GM12878 (cell line): ENCODE results near the gene LENG9. TPM values are rescaled to one million over a fixed set of nuclear protein-coding genes. Genes with fewer than 3 reads are reported as not detected.
A peak's percentile ranks its signal among the peaks of the same experiment; 100 is the strongest.

ENCODE experiments used
- CBFB ChIP-seq: IDR thresholded peaks from 2 replicates; pipeline ENCODE4 v1.6.1; 2016; ENCODE audit warnings: antibody characterized with exemption, low read depth
- CREM ChIP-seq: IDR thresholded peaks from 2 replicates; pipeline ENCODE4 v1.6.1; 2014; ENCODE audit warnings: antibody characterized with exemption, low read depth
- ESRRA ChIP-seq: IDR thresholded peaks from 2 replicates; pipeline ENCODE4 v1.6.1; 2012; ENCODE audit warnings: mild to moderate bottlenecking, low read length, improper control_type of control experiment
- EZH2 ChIP-seq: IDR thresholded peaks from 2 replicates; pipeline ENCODE4 v1.6.1; 2012; ENCODE audit warnings: low read depth, mild to moderate bottlenecking, control low read depth, inconsistent platforms, low read length, borderline replicate concordance; ENCODE audit not compliant: control insufficient read depth
- GATAD2B ChIP-seq: fragments of 450-650 bp; conservative IDR thresholded peaks from 2 replicates; pipeline ENCODE4 v1.6.1; 2017; ENCODE audit warnings: low read depth, mild to moderate bottlenecking, moderate library complexity
- HDAC6 ChIP-seq: fragments of 200-600 bp; sonication (generic); IDR thresholded peaks from one replicate; pipeline ENCODE4 v1.8.0; 2017; ENCODE audit warnings: antibody characterized with exemption; ENCODE audit not compliant: unreplicated experiment
- HDGF ChIP-seq: fragments of 450-650 bp; IDR thresholded peaks from 2 replicates; pipeline ENCODE4 v1.6.1; 2016; ENCODE audit warnings: antibody characterized with exemption
- MTA3 ChIP-seq: IDR thresholded peaks from 2 replicates; pipeline ENCODE4 v1.6.1; 2012; ENCODE audit warnings: low read length, inconsistent platforms, borderline replicate concordance
- NBN ChIP-seq: fragments of 450-650 bp; IDR thresholded peaks from 2 replicates; pipeline ENCODE4 v1.6.1; 2016
- NFYB ChIP-seq: IDR thresholded peaks from 2 replicates; pipeline ENCODE4 v1.6.1; 2011; ENCODE audit warnings: low read depth, mild to moderate bottlenecking, low read length, improper control_type of control experiment, moderate library complexity; ENCODE audit not compliant: insufficient read depth
- PAX8 ChIP-seq: fragments of 450-650 bp; IDR thresholded peaks from 2 replicates; pipeline ENCODE4 v1.6.1; 2017; ENCODE audit warnings: mild to moderate bottlenecking, moderate library complexity
- RB1 ChIP-seq: fragments of 450-650 bp; formaldehyde crosslinking; IDR thresholded peaks from 2 replicates; pipeline ENCODE4 v1.6.1; 2017; ENCODE audit warnings: mild to moderate bottlenecking, borderline replicate concordance
- SMAD5 ChIP-seq: IDR thresholded peaks from 2 replicates; pipeline ENCODE4 v1.6.1; 2016; ENCODE audit warnings: antibody characterized with exemption, low read depth
- SPI1 ChIP-seq: IDR thresholded peaks from 2 replicates; pipeline ENCODE4 v1.6.1; 2011; ENCODE audit warnings: low read depth, mild to moderate bottlenecking, low read length, moderate library complexity, borderline replicate concordance; ENCODE audit not compliant: insufficient read depth
- SUZ12 ChIP-seq: fragments of 200-600 bp; sonication (generic); IDR thresholded peaks from one replicate; pipeline ENCODE4 v1.6.1; 2018; ENCODE audit warnings: antibody characterized with exemption, mild to moderate bottlenecking; ENCODE audit not compliant: unreplicated experiment
- TAF1 ChIP-seq: IDR thresholded peaks from 2 replicates; pipeline ENCODE4 v1.6.1; 2011; ENCODE audit warnings: mild to moderate bottlenecking, low read depth, low read length, borderline replicate concordance
- ZNF24 ChIP-seq: fragments of 450-650 bp; IDR thresholded peaks from 2 replicates; pipeline ENCODE4 v1.6.1; 2017; ENCODE audit warnings: antibody characterized with exemption, mild to moderate bottlenecking
- polyA plus RNA-seq, 11 experiments: library from polyadenylated mRNA; depleted of rRNA in 4 of 11; unstranded in 6 of 11; stranded (reverse) in 5 of 11; fragments of >200 nt; fragmentation: Nextera tagmentation in 4 of 11; fragmentation: Illumina TruSeq in 1 of 11; extraction: Ambion mirVana in 4 of 11; extraction: Trizol in 1 of 11; gene quantifications; 1 replicate in 1 of 11; 2 replicates in 10 of 11; pipeline versions ENCODE4 v1.2.1 to v1.2.3, GENCODE V29; 2011 to 2016; ENCODE audit warnings: inconsistent platforms in 2 of 11, missing spikeins in 2 of 11, low read depth in 1 of 11
- total RNA-seq, 4 experiments: library from RNA; depleted of rRNA in 3 of 4; stranded (reverse); fragments of >200 nt in 3 of 4; fragmentation: Illumina TruSeq in 1 of 4; extraction: Trizol in 1 of 4; gene quantifications; 2 replicates each; pipeline versions ENCODE4 v1.2.1 to v1.2.3, GENCODE V29; 2013 to 2021
- TF ChIP-seq, protein P1 (sequence below): fragments of 450-650 bp; IDR thresholded peaks from 2 replicates; pipeline ENCODE4 v1.6.1; 2018; ENCODE audit warnings: mild to moderate bottlenecking, low read depth, moderate library complexity; ENCODE audit not compliant: partially characterized antibody
- TF ChIP-seq, protein P2 (sequence below): fragments of 450-650 bp; IDR thresholded peaks from 2 replicates; pipeline ENCODE4 v1.6.1; 2017; ENCODE audit warnings: antibody characterized with exemption, mild to moderate bottlenecking, moderate library complexity
- TF ChIP-seq, protein P3 (sequence below), 3 experiments: IDR thresholded peaks in 2 of 3; conservative IDR thresholded peaks in 1 of 3; 2 replicates each; pipeline ENCODE4 v1.5.1; 2011; ENCODE audit warnings: low read depth in 3 of 3, low read length in 3 of 3, mild to moderate bottlenecking in 3 of 3, control low read depth in 2 of 3, moderate library complexity in 2 of 3, inconsistent platforms in 1 of 3, mixed read lengths in 1 of 3; ENCODE audit not compliant: control insufficient read depth in 2 of 3, insufficient read depth in 1 of 3; ENCODE audit errors: extremely low read depth in 1 of 3

The LENG9 gene
- total and polyA plus RNA-seq, 10 of the 15 experiments (the other 5 are each of a cell fraction or from before 2014, with no cell fraction given), result 0.09 to 2.9 (median 0.76) TPM; not detected in 1

DNA sequence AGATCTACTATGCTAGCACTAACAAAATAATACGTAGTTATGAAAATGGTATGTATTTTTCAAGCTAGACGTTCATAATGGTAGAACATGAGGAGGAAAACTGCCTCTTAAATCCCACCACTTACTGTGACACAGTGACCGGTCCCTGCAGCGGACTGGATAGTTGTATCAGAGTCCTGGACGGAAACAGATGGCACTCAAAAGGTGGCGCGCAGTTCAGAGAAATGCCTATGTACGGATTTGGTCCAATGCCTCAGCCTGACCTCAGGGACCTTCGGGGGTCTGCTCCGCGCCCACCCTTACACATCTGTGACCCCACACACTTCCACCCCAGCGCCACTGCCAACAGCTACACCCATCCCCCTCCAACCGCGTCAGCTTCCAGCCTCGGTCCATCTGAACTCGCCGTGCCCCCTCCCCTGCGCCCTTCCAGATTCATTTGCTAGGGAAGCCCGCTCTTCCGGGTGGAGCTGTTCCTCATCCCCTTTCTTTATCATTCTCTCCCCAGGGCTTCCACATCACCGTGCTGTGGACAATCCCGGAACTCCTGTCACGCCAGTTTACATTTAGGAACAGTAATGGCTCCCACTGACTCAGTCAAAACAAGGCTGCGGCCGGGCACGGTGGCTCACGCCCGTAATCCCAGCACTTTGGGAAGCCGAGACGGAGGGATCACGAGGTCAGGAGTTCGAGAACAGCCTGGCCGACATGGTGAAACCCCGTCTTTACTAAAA lies 15.4 kb downstream of the LENG9 start (continued):
- TF ChIP-seq NBN (no peak), PAX8 (no peak), MTA3 (no peak), GATAD2B (peak; percentile 22; the same call in 1 of the 2 replicates), HDAC6 (no peak), HDGF (no peak), RB1 (no peak), CBFB (no peak), SUZ12 (no peak), CREM (no peak), TAF1 (peak; percentile 31; the same call in 1 of the 2 replicates), SPI1 (no peak), SMAD5 (no peak), EZH2 (no peak), ZNF24 (no peak), NFYB (no peak), ESRRA (0 out of 2 replicates have a peak, but pooled peaks have one; percentile 5)
- TF ChIP-seq, protein P1, sequence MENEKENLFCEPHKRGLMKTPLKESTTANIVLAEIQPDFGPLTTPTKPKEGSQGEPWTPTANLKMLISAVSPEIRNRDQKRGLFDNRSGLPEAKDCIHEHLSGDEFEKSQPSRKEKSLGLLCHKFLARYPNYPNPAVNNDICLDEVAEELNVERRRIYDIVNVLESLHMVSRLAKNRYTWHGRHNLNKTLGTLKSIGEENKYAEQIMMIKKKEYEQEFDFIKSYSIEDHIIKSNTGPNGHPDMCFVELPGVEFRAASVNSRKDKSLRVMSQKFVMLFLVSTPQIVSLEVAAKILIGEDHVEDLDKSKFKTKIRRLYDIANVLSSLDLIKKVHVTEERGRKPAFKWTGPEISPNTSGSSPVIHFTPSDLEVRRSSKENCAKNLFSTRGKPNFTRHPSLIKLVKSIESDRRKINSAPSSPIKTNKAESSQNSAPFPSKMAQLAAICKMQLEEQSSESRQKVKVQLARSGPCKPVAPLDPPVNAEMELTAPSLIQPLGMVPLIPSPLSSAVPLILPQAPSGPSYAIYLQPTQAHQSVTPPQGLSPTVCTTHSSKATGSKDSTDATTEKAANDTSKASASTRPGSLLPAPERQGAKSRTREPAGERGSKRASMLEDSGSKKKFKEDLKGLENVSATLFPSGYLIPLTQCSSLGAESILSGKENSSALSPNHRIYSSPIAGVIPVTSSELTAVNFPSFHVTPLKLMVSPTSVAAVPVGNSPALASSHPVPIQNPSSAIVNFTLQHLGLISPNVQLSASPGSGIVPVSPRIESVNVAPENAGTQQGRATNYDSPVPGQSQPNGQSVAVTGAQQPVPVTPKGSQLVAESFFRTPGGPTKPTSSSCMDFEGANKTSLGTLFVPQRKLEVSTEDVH, result no peak
- TF ChIP-seq, protein P2, sequence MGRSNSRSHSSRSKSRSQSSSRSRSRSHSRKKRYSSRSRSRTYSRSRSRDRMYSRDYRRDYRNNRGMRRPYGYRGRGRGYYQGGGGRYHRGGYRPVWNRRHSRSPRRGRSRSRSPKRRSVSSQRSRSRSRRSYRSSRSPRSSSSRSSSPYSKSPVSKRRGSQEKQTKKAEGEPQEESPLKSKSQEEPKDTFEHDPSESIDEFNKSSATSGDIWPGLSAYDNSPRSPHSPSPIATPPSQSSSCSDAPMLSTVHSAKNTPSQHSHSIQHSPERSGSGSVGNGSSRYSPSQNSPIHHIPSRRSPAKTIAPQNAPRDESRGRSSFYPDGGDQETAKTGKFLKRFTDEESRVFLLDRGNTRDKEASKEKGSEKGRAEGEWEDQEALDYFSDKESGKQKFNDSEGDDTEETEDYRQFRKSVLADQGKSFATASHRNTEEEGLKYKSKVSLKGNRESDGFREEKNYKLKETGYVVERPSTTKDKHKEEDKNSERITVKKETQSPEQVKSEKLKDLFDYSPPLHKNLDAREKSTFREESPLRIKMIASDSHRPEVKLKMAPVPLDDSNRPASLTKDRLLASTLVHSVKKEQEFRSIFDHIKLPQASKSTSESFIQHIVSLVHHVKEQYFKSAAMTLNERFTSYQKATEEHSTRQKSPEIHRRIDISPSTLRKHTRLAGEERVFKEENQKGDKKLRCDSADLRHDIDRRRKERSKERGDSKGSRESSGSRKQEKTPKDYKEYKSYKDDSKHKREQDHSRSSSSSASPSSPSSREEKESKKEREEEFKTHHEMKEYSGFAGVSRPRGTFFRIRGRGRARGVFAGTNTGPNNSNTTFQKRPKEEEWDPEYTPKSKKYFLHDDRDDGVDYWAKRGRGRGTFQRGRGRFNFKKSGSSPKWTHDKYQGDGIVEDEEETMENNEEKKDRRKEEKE, result no peak
- TF ChIP-seq, protein P3, sequence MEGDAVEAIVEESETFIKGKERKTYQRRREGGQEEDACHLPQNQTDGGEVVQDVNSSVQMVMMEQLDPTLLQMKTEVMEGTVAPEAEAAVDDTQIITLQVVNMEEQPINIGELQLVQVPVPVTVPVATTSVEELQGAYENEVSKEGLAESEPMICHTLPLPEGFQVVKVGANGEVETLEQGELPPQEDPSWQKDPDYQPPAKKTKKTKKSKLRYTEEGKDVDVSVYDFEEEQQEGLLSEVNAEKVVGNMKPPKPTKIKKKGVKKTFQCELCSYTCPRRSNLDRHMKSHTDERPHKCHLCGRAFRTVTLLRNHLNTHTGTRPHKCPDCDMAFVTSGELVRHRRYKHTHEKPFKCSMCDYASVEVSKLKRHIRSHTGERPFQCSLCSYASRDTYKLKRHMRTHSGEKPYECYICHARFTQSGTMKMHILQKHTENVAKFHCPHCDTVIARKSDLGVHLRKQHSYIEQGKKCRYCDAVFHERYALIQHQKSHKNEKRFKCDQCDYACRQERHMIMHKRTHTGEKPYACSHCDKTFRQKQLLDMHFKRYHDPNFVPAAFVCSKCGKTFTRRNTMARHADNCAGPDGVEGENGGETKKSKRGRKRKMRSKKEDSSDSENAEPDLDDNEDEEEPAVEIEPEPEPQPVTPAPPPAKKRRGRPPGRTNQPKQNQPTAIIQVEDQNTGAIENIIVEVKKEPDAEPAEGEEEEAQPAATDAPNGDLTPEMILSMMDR (IDR thresholded peaks at IDR 0.05 in 2 of 3, conservative IDR thresholded peaks at IDR 0.05 in 1 of 3; ENCODE audit: control insufficient read depth in 2 of 3, extremely low read depth in 1 of 3, insufficient read depth in 1 of 3, low read depth in 3 of 3, low read length in 3 of 3), result no peak
